PC-3 (cell line): ENCODE data around the gene TENT5C. TPM values are rescaled to one million over a fixed set of nuclear protein-coding genes. Genes with fewer than 3 reads are reported as not detected.

ENCODE experiments used
- ATAC-seq: fragments of 200-7000 bp; cut with Tn5 transposase; 2 replicates; pipeline ENCODE4 v1.9.1; 2020; ENCODE audit warnings: mild to moderate bottlenecking, moderate library complexity
- BruUV-seq: library from RNA; stranded (reverse); fragments of 400-500 nt; replicated peaks from 2 replicates; lab custom pipeline; 2021; lab: Mats Ljungman, UMichigan
- CTCF ChIA-PET: fragments of 300-600 bp; sonication (Branson Sonifier 250); formaldehyde crosslinking; loops from one replicate; lab custom pipeline; 2022; ENCODE audit warnings: antibody characterized with exemption; lab: Charles Lee
- POLR2A ChIA-PET: fragments of 300-600 bp; sonication (Branson Sonifier 250); formaldehyde crosslinking; loops from one replicate; lab custom pipeline; 2022; ENCODE audit warnings: antibody characterized with exemption; ENCODE audit not compliant: unreplicated experiment; lab: Charles Lee
- DNase-seq: peaks from one replicate; pipeline ENCODE4 v3.0.0-alpha.2; 2015
- H2AFZ ChIP-seq: fragments of 300-600 bp; sonication (generic); 2 replicates; pipeline ENCODE4 v1.6.0; 2016; ENCODE audit warnings: antibody characterized with exemption, low read length
- H3F3A ChIP-seq: fragments of 300-600 bp; sonication (generic); one replicate; pipeline ENCODE4 v1.6.0; 2017; ENCODE audit warnings: antibody characterized with exemption, low read length, control low read depth, mild to moderate bottlenecking; ENCODE audit not compliant: unreplicated experiment
- H3K27ac ChIP-seq: fragments of 300-600 bp; sonication (generic); 2 replicates; pipeline ENCODE4 v1.5.1; 2016; ENCODE audit warnings: mild to moderate bottlenecking, low read length
- H3K27me3 ChIP-seq: fragments of 300-600 bp; sonication (generic); 2 replicates; pipeline ENCODE4 v1.6.1; 2016; ENCODE audit warnings: low read length, mixed read lengths
- H3K36me3 ChIP-seq: fragments of 300-600 bp; sonication (generic); 2 replicates; pipeline ENCODE4 v1.6.1; 2016; ENCODE audit warnings: low read depth, mixed run types, low read length, mixed read lengths
- H3K4me1 ChIP-seq: fragments of 300-600 bp; sonication (generic); 2 replicates; pipeline ENCODE4 v1.5.1; 2016; ENCODE audit warnings: low read length; ENCODE audit not compliant: insufficient read depth
- H3K4me2 ChIP-seq: fragments of 300-600 bp; sonication (generic); 2 replicates; pipeline ENCODE4 v1.6.0; 2016; ENCODE audit warnings: low read length
- H3K4me3 ChIP-seq: fragments of 300-600 bp; sonication (generic); 2 replicates; pipeline ENCODE4 v1.5.1; 2016; ENCODE audit warnings: mild to moderate bottlenecking, low read length, mixed read lengths
- H3K79me2 ChIP-seq: fragments of 300-600 bp; sonication (generic); 2 replicates; pipeline ENCODE4 v1.6.1; 2017; ENCODE audit warnings: low read length, mixed read lengths
- H3K9ac ChIP-seq: fragments of 300-600 bp; sonication (generic); 2 replicates; pipeline ENCODE4 v1.6.0; 2016; ENCODE audit warnings: mild to moderate bottlenecking, low read length
- H3K9me2 ChIP-seq: fragments of 300-600 bp; sonication (generic); replicated peaks from 2 replicates; pipeline ENCODE4 v1.6.1; 2016; ENCODE audit warnings: mixed run types, low read length, mixed read lengths
- H3K9me3 ChIP-seq: fragments of 300-600 bp; sonication (generic); 2 replicates; pipeline ENCODE4 v1.6.1; 2016; ENCODE audit warnings: low read length, mixed read lengths
- H4K20me1 ChIP-seq: fragments of 300-600 bp; sonication (generic); 2 replicates; pipeline ENCODE4 v1.6.1; 2016; ENCODE audit warnings: low read length, mixed read lengths
- CTCF ChIP-seq: fragments of 300-600 bp; sonication (generic); conservative IDR thresholded peaks from 2 replicates; pipeline ENCODE4 v1.5.1; 2017; ENCODE audit warnings: antibody characterized with exemption, low read depth, mild to moderate bottlenecking, low read length
- EZH2 ChIP-seq: fragments of 300-600 bp; sonication (generic); IDR thresholded peaks from one replicate; pipeline ENCODE4 v1.6.1; 2017; ENCODE audit warnings: antibody characterized with exemption, mild to moderate bottlenecking, low read length; ENCODE audit not compliant: unreplicated experiment
- EZH2phosphoT487 ChIP-seq: fragments of 300-600 bp; sonication (generic); IDR thresholded peaks from 2 replicates; pipeline ENCODE4 v1.6.1; 2018; ENCODE audit warnings: mild to moderate bottlenecking, antibody characterized with exemption, low read length, borderline replicate concordance
- intact Hi-C: fragments of 100-400 bp; cut with micrococcal nuclease; formaldehyde crosslinking; loops from 2 replicates; pipeline ENCODE4 v1.9.0; 2023
- total RNA-seq: library from RNA; depleted of rRNA; stranded (reverse); fragments of >200 nt; gene quantifications from 2 replicates; pipeline ENCODE4 v1.2.3, GENCODE V29; 2014

TENT5C gene
- total RNA-seq, 1 experiment from 2014 or later, result 2.4 TPM

- Histone ChIP-seq H4K20me1 (no peaks in the 10 kb centered on the region), H3K9me2 (no peaks in the 10 kb centered on the region), H2AFZ (no peak overlapping the region), H3K79me2 (no peaks in the 10 kb centered on the region), H3K27me3 (no peaks in the 10 kb centered on the region), H3K27ac (no peak overlapping the region), H3F3A (no peaks in the 10 kb centered on the region), H3K36me3 (no peaks in the 10 kb centered on the region), H3K4me1 (peaks cover 22% of the 10 kb centered on the region), H3K4me3 (no peak overlapping the region), H3K9ac (no peak overlapping the region), H3K4me2 (no peak overlapping the region), H3K9me3 (no peaks in the 10 kb centered on the region)
- no peak for TF ChIP-seq EZH2phosphoT487
- TF ChIP-seq EZH2, result no peak
- BruUV-seq, result no TSS peak
- ChIA-PET CTCF (no interaction called here), POLR2A (no interaction called here)
- DNase-seq, result peak; percentile 14
- intact Hi-C loops, result no loop called here
- peak; percentile 42; the same call in 1 of the 2 replicates for ATAC-seq
Measured at GRCh38 chr1:117573386-117574023, 32.3 kb upstream of the TENT5C start.

GRCh38 chr1:117574161-117574835, 31.6 kb upstream of the TENT5C start:
- H3K4me2 ChIP-seq, result no peak overlapping the region
- H3K27ac ChIP-seq, result no peak overlapping the region
- H4K20me1 ChIP-seq, result no peaks in the 10 kb centered on the region
- H3K79me2 ChIP-seq, result no peaks in the 10 kb centered on the region
- ATAC-seq (no peak; the same call in 1 of the 2 replicates), DNase-seq (no peak)
- H3K9ac ChIP-seq, result no peak overlapping the region
- H3F3A ChIP-seq, result no peaks in the 10 kb centered on the region
- ChIA-PET CTCF (no interaction called here), POLR2A (no interaction called here)
- no peaks in the 10 kb centered on the region for H3K36me3 ChIP-seq
- H3K4me1 ChIP-seq, result peaks cover 22% of the 10 kb centered on the region
- no peaks in the 10 kb centered on the region for H3K9me3 ChIP-seq
- no peak overlapping the region for H3K4me3 ChIP-seq
- BruUV-seq, result no TSS peak
- TF ChIP-seq EZH2phosphoT487, result no peak
- no peak for TF ChIP-seq CTCF
- no peak for TF ChIP-seq EZH2
- no peak overlapping the region for H2AFZ ChIP-seq
- no peaks in the 10 kb centered on the region for H3K27me3 ChIP-seq
- intact Hi-C loops, result no loop called here
- H3K9me2 ChIP-seq, result no peaks in the 10 kb centered on the region

GRCh38 chr1:117575586-117576225, 30.1 kb upstream of the TENT5C start:
- H3K79me2 ChIP-seq, result no peaks in the 10 kb centered on the region
- H3K27me3 ChIP-seq, result no peaks in the 10 kb centered on the region
- ATAC-seq, result no peak
- no peak for DNase-seq
- no peak overlapping the region for H3K9ac ChIP-seq
- POLR2A ChIA-PET, result no interaction called here
- H3K9me2 ChIP-seq, result no peaks in the 10 kb centered on the region
- intact Hi-C loops, result no loop called here
- no peak overlapping the region for H3K4me3 ChIP-seq
- CTCF ChIA-PET, result no interaction called here
- no peaks in the 10 kb centered on the region for H3F3A ChIP-seq
- H3K4me2 ChIP-seq, result no peak overlapping the region
- H3K36me3 ChIP-seq, result no peaks in the 10 kb centered on the region
- no TSS peak for BruUV-seq
- TF ChIP-seq EZH2 (no peak), CTCF (no peak), EZH2phosphoT487 (no peak)
- H2AFZ ChIP-seq, result no peak overlapping the region
- H3K27ac ChIP-seq, result no peak overlapping the region
- peaks cover 12% of the 10 kb centered on the region for H3K4me1 ChIP-seq
- no peaks in the 10 kb centered on the region for H4K20me1 ChIP-seq
- no peaks in the 10 kb centered on the region for H3K9me3 ChIP-seq
